Body of pancreas (tissue), 4 donors: ENCODE data around the gene TOR1AIP1. TPM values are rescaled to one million over a fixed set of nuclear protein-coding genes. Genes with fewer than 3 reads are reported as not detected.

ENCODE experiments used
- ATAC-seq: fragments of 150-250 bp; one replicate; pipeline ENCODE4 v1.9.1; 2016
- DNase-seq, 4 donors: peaks; one replicate each; pipeline ENCODE4 v3.0.0-alpha.2; 2019
- H3K27ac ChIP-seq, 4 donors: fragments of 200-600 bp; sonication (generic); 1 replicate in 3 of 4; 2 replicates in 1 of 4; pipeline versions ENCODE4 v1.5.1 to v1.6.1; 2016 to 2019; ENCODE audit warnings: mild to moderate bottlenecking in 1 of 4, mixed read lengths in 1 of 4, moderate library complexity in 1 of 4
- H3K27me3 ChIP-seq, 2 donors: fragments of 200-600 bp; sonication (generic); one replicate each; pipeline ENCODE4 v1.6.0; 2016; ENCODE audit warnings: mild to moderate bottlenecking in 1 of 2
- H3K36me3 ChIP-seq, 2 donors: fragments of 200-600 bp; sonication (generic); replicated peaks in 1 of 2; 2 replicates each; pipeline ENCODE4 v1.5.1; 2016; ENCODE audit warnings: low read depth in 2 of 2; ENCODE audit not compliant: insufficient read depth in 1 of 2
- H3K4me1 ChIP-seq: fragments of 200-600 bp; sonication (generic); one replicate; pipeline ENCODE4 v1.6.0; 2016
- H3K4me3 ChIP-seq, 2 donors: fragments of 200-600 bp; sonication (generic); 1 replicate in 1 of 2; 2 replicates in 1 of 2; pipeline ENCODE4 v1.5.1; 2016 to 2019
- H3K9me3 ChIP-seq, 3 donors: fragments of 200-600 bp; sonication (generic); 1 replicate in 2 of 3; 2 replicates in 1 of 3; pipeline ENCODE4 v1.5.1; 2016
- CTCF ChIP-seq, 7 experiments: fragments of 450-650 bp in 4 of 7; fragments of 200-600 bp in 3 of 7; sonication (generic) in 3 of 7; IDR thresholded peaks; one replicate each; pipeline ENCODE4 v1.5.1; 2016 to 2019; ENCODE audit warnings: antibody characterized with exemption in 7 of 7
- POLR2A ChIP-seq, 3 donors: fragments of 450-650 bp; IDR thresholded peaks; one replicate each; pipeline ENCODE4 v1.6.1; 2016; ENCODE audit warnings: antibody characterized with exemption in 3 of 3, mild to moderate bottlenecking in 2 of 3
- WGBS, 2 donors: methylation state at CpG; one replicate each; pipeline ENCODE4 v1.1.5; 2017; 5-methylcytosine and 5-hydroxymethylcytosine counted together
- intact Hi-C: fragments of 100-400 bp; cut with DNase I; formaldehyde crosslinking; loops from one replicate; pipeline ENCODE4 v1.15.1; 2023
- total RNA-seq, 2 donors: library from RNA; depleted of rRNA; stranded (reverse); fragments of >200 nt; gene quantifications; one replicate each; pipeline ENCODE4 v1.1.0, GENCODE V29; 2016

The TOR1AIP1 gene
- total RNA-seq, 2 donors from 2014 or later = 22.7 to 29.1 TPM

GRCh38 chr1:179911812-179912211 is 29.7 kb downstream of the TOR1AIP1 start:
- DNase-seq = no peak
- H3K36me3 ChIP-seq = peaks cover 6 to 18% of the 10 kb centered on the region in 2 donors
- WGBS, 2 donors = 96 to 98% methylated on average over 3 of the region's 3 CpGs

GRCh38 chr1:179917601-179918429 is 35.7 kb downstream of the TOR1AIP1 start:
- TF ChIP-seq POLR2A (IDR thresholded peaks at IDR 0.05) (no peak), CTCF (IDR thresholded peaks at IDR 0.05) (no peak)
- no peaks in the 10 kb centered on the region for H3K27me3 ChIP-seq
- peaks cover 14 to 24% of the 10 kb centered on the region in 2 donors for H3K36me3 ChIP-seq
- DNase-seq = no peak
- 83 to 84% methylated on average over 10 of the region's 10 CpGs for WGBS, 2 donors
- H3K27ac ChIP-seq = no peak overlapping the region
- no peak for ATAC-seq
- intact Hi-C loops = no loop called here
- H3K4me3 ChIP-seq = no peak overlapping the region
- H3K4me1 ChIP-seq = no peaks in the 10 kb centered on the region
- H3K9me3 ChIP-seq = no peaks in the 10 kb centered on the region

More at GRCh38 chr1:179911812-179912211, 29.7 kb downstream of the TOR1AIP1 start:
- no peaks in the 10 kb centered on the region for H3K9me3 ChIP-seq
- H3K27me3 ChIP-seq = no peaks in the 10 kb centered on the region
- no peak overlapping the region for H3K27ac ChIP-seq
- intact Hi-C loops = no loop called here
- H3K4me3 ChIP-seq = no peak overlapping the region
- H3K4me1 ChIP-seq = no peaks in the 10 kb centered on the region
- no peak for TF ChIP-seq CTCF (IDR thresholded peaks at IDR 0.05)
- no peak for TF ChIP-seq POLR2A (IDR thresholded peaks at IDR 0.05)
- no peak for ATAC-seq

- H3K27me3 ChIP-seq = no peaks in the 10 kb centered on the region
Measured at GRCh38 chr1:179921472-179921871, 39.4 kb downstream of the TOR1AIP1 start.

GRCh38 chr1:179921981-179922872 is 40.1 kb downstream of the TOR1AIP1 start:
- intact Hi-C loops = no loop called here
- DNase-seq (no peak), ATAC-seq (no peak)
- Histone ChIP-seq H3K27ac (no peak overlapping the region), H3K36me3 (peaks cover 9 to 15% of the 10 kb centered on the region in 2 donors), H3K9me3 (no peaks in the 10 kb centered on the region), H3K27me3 (no peaks in the 10 kb centered on the region), H3K4me3 (no peak overlapping the region), H3K4me1 (no peaks in the 10 kb centered on the region)
- no peak for TF ChIP-seq POLR2A (IDR thresholded peaks at IDR 0.05)
- no peak for TF ChIP-seq CTCF (IDR thresholded peaks at IDR 0.05)
- whole genome bisulfite sequencing, 2 donors = 82 to 83% methylated on average over 8 of the region's 8 CpGs

More at GRCh38 chr1:179921472-179921871, 39.4 kb downstream of the TOR1AIP1 start:
- Histone ChIP-seq H3K36me3 (peaks cover 9 to 15% of the 10 kb centered on the region in 2 donors), H3K27ac (no peak overlapping the region), H3K9me3 (no peaks in the 10 kb centered on the region), H3K4me1 (no peaks in the 10 kb centered on the region), H3K4me3 (no peak overlapping the region)
- TF ChIP-seq CTCF (IDR thresholded peaks at IDR 0.05) = no peak
- no peak for TF ChIP-seq POLR2A (IDR thresholded peaks at IDR 0.05)
- WGBS, 2 donors = 86 to 100% methylated on average over 1 of the region's 1 CpG
- ATAC-seq = no peak
- intact Hi-C loops = no loop called here
- DNase-seq = no peak
